ENCODE data around the gene PTPRQ. TPM values are rescaled to one million over a fixed set of nuclear protein-coding genes. Genes with fewer than 3 reads are reported as not detected.

The PTPRQ gene
- total and polyA plus RNA-seq, 9 of the 15 experiments (the other 6 are each of a cell fraction or from before 2014, with no cell fraction given), result not detected

GRCh38 chr12:80576641-80577418 is 132.8 kb downstream of the PTPRQ start:
- Histone ChIP-seq H3K4me2 (ENCODE audit: insufficient read depth, low read length) (no peak overlapping the region), H3K9me1 (ENCODE audit: control insufficient read depth, insufficient read depth, low read length) (no peaks in the 10 kb centered on the region), H3K27ac (ENCODE audit: extremely low read depth, low read depth, low read length) (no peak overlapping the region), H3K9me3 (replicated peaks; ENCODE audit: control insufficient read depth, insufficient read depth, low read depth, low read length) (no peaks in the 10 kb centered on the region), H3K27me3 (ENCODE audit: control insufficient read depth in 2 of 2, insufficient read depth in 2 of 2, low read length in 2 of 2) (no peaks in the 10 kb centered on the region), H3K4me3 (no peak overlapping the region), H4K20me1 (replicated peaks; ENCODE audit: control insufficient read depth, insufficient read depth, low read length) (no peaks in the 10 kb centered on the region), H3K9ac (ENCODE audit: insufficient read depth in 1 of 2, low read depth in 2 of 2, low read length in 2 of 2) (no peak overlapping the region), H3K79me2 (ENCODE audit: control insufficient read depth, insufficient read depth, low read length) (no peaks in the 10 kb centered on the region), H3K36me3 (ENCODE audit: control insufficient read depth, insufficient read depth, low read length) (no peaks in the 10 kb centered on the region), H2AFZ (ENCODE audit: low read depth, low read length) (no peak overlapping the region), H3K4me1 (replicated peaks in 1 of 2; ENCODE audit: control insufficient read depth in 2 of 2, insufficient read depth in 2 of 2, low read length in 2 of 2) (no peaks in the 10 kb centered on the region)
- FAIRE-seq, result no peak
- no peak for ATAC-seq
- WGBS (ENCODE audit: insufficient coverage, low coverage, missing lambda C conversion rate), result 0% methylated on average over 3 of the region's 3 CpGs
- BruUV-seq (replicated peaks), result no TSS peak
- ChIA-PET POLR2A (no interaction called here), CTCF (ENCODE audit: low intra/inter-chr PET ratio) (no interaction called here)
- TF ChIP-seq HLTF (IDR thresholded peaks at IDR 0.05), result no peak
- TF ChIP-seq ZNF445 (CRISPR knock-in tag; IDR thresholded peaks at IDR 0.05; ENCODE audit: low read depth), result no peak
- TF ChIP-seq PHTF2 (CRISPR knock-in tag; IDR thresholded peaks at IDR 0.05), result no peak
- TF ChIP-seq DLX4 (CRISPR knock-in tag; IDR thresholded peaks at IDR 0.05), result no peak
- no peak for TF ChIP-seq ZNF324 (CRISPR knock-in tag; IDR thresholded peaks at IDR 0.05)
- no peak for TF ChIP-seq HMG20A (CRISPR knock-in tag; conservative IDR thresholded peaks at IDR 0.05)
- no peak for TF ChIP-seq BRD9 (IDR thresholded peaks at IDR 0.05; ENCODE audit: low read depth, partially characterized antibody)
- TF ChIP-seq CREB5 (CRISPR knock-in tag; IDR thresholded peaks at IDR 0.05), result no peak
- TF ChIP-seq RBM39 (optimal IDR thresholded peaks at IDR 0.05; ENCODE audit: low read depth, low read length), result no peak
- no peak for TF ChIP-seq ZHX1 (conservative IDR thresholded peaks at IDR 0.05; ENCODE audit: low read length)
- in situ Hi-C loops (cut with MboI), result no loop called here
- no peak for DNase-seq (ENCODE audit: extremely low read depth in 1 of 4, low spot score in 3 of 4)
- intact Hi-C loops (cut with micrococcal nuclease), result no loop called here

Data from K562 (cell line).